Measurements from ENCODE around the gene LRP1-AS. TPM values are rescaled to one million over a fixed set of nuclear protein-coding genes. Genes with fewer than 3 reads are reported as not detected.

Gene LRP1-AS
- total RNA-seq, 4 donors from 2014 or later, result not detected

DNA sequence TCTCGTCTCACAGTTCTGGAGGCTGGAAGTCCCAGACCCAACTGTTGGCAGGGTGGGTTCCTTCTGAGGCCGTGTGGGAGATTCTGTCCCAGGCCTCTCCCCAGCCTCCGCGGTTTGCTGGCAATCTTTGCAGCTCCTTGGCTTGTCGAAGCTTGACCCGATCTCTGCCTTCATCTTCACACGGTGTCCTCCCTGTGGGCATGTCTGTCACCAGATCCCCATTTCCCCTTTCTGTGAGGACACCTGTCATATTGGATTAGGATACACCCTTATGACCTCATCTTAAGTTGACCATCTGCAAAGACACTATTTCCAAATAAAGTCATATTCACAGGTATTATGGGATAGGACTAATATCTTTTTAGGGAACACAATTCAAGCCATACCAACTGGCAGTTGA, 22.6 kb upstream of the LRP1-AS start:
- Histone ChIP-seq H3K9me3 (no peaks in the 10 kb centered on the region), H3K36me3 (peaks cover 32 to 88% (median 83%) of the 10 kb centered on the region in 4 donors), H3K27me3 (no peaks in the 10 kb centered on the region), H3K4me3 (no peak overlapping the region), H3K27ac (replicated peaks in 1 of 4) (no peak overlapping the region), H3K4me1 (peaks cover 0 to 13% (median 4%) of the 10 kb centered on the region in 4 donors)
- 82% methylated on average over 7 of the region's 7 CpGs for WGBS
- no peak for DNase-seq (ENCODE audit: extremely low spot score)
- TF ChIP-seq POLR2AphosphoS5 (IDR thresholded peaks at IDR 0.05) (no peak), POLR2A (IDR thresholded peaks at IDR 0.05; ENCODE audit: low read depth) (no peak), EP300 (IDR thresholded peaks at IDR 0.05) (no peak)
- TF ChIP-seq, protein P1, sequence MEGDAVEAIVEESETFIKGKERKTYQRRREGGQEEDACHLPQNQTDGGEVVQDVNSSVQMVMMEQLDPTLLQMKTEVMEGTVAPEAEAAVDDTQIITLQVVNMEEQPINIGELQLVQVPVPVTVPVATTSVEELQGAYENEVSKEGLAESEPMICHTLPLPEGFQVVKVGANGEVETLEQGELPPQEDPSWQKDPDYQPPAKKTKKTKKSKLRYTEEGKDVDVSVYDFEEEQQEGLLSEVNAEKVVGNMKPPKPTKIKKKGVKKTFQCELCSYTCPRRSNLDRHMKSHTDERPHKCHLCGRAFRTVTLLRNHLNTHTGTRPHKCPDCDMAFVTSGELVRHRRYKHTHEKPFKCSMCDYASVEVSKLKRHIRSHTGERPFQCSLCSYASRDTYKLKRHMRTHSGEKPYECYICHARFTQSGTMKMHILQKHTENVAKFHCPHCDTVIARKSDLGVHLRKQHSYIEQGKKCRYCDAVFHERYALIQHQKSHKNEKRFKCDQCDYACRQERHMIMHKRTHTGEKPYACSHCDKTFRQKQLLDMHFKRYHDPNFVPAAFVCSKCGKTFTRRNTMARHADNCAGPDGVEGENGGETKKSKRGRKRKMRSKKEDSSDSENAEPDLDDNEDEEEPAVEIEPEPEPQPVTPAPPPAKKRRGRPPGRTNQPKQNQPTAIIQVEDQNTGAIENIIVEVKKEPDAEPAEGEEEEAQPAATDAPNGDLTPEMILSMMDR (IDR thresholded peaks at IDR 0.05), result no peak
- intact Hi-C loops (cut with DNase I), result no loop called here

DNA sequence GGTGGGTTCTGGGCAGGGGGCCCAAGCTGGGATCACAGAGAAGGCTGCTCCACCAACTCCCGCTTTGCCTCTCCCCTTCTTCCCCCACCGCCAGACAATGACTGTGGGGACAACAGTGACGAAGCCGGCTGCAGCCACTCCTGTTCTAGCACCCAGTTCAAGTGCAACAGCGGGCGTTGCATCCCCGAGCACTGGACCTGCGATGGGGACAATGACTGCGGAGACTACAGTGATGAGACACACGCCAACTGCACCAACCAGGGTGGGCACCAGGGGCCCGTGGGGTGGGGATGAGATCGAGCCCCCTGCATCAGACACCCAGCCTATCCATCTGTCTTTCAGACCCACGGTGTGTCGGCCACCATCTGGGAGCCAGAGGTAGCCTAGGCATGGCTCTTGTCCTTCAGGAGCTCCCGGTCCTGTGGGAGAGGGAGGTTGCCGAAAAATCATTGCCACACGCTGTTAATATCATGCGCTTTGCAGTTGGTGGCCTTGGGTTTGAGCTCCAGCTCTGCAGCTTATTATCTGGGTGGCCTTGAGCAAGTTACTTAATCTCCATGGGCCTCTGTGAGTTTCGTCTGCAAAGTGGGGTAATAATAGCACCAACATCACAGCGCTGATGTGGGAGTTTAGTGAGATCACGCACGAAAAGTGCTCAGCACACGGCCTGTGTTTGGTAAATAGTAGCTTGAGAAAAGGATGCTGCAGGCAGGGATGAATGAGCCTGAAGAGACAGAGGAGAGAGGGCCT, 21.8 kb upstream of the LRP1-AS start:
- intact Hi-C loops (cut with DNase I), result no loop called here
- DNase-seq (ENCODE audit: extremely low spot score), result no peak

DNA sequence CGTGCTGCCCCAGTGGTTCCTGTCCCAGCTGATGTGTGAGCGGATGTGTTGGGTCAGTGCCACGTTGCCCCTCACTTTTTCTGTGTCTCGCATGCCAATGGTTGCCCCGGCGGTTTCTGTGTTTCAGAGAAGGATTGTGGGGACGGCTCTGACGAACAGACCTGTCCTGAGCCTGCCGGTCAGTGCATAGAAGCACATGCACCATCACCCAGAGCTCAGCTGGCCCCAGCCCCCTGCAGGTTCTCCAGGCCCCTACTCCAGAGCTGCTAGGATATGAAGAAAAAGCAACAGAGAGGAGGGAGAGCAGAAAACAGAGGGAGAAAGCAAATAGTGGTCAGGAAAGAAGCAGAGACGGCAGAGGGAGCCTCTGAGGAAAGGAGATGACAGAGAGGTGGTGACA, 20.6 kb upstream of the LRP1-AS start:
- TF ChIP-seq POLR2AphosphoS5 (IDR thresholded peaks at IDR 0.05) (no peak), POLR2A (IDR thresholded peaks at IDR 0.05; ENCODE audit: low read depth) (no peak), EP300 (IDR thresholded peaks at IDR 0.05) (no peak)
- TF ChIP-seq, protein P1 (IDR thresholded peaks at IDR 0.05), result no peak
- Histone ChIP-seq H3K9me3 (no peaks in the 10 kb centered on the region), H3K4me1 (peaks cover 0 to 12% (median 4%) of the 10 kb centered on the region in 4 donors), H3K27ac (replicated peaks in 1 of 4) (no peak overlapping the region), H3K4me3 (no peak overlapping the region), H3K36me3 (peaks cover 32 to 88% (median 82%) of the 10 kb centered on the region in 4 donors), H3K27me3 (no peaks in the 10 kb centered on the region)
- WGBS, result 79% methylated on average over 8 of the region's 10 CpGs
- intact Hi-C loops (cut with DNase I), result no loop called here
- no peak for DNase-seq (ENCODE audit: extremely low spot score)

More for the DNA sequence above, 21.8 kb upstream of the LRP1-AS start:
- WGBS, result 90% methylated on average over 11 of the region's 23 CpGs
- H3K4me1 ChIP-seq, result peaks cover 0 to 12% (median 4%) of the 10 kb centered on the region in 4 donors
- H3K4me3 ChIP-seq, result no peak overlapping the region
- H3K36me3 ChIP-seq, result peaks cover 32 to 88% (median 84%) of the 10 kb centered on the region in 4 donors
- H3K27ac ChIP-seq (replicated peaks in 1 of 4), result no peak overlapping the region
- no peaks in the 10 kb centered on the region for H3K9me3 ChIP-seq
- no peaks in the 10 kb centered on the region for H3K27me3 ChIP-seq
- no peak for TF ChIP-seq POLR2AphosphoS5 (IDR thresholded peaks at IDR 0.05)
- TF ChIP-seq, protein P1 (IDR thresholded peaks at IDR 0.05), result no peak
- TF ChIP-seq POLR2A (IDR thresholded peaks at IDR 0.05; ENCODE audit: low read depth), result no peak
- no peak for TF ChIP-seq EP300 (IDR thresholded peaks at IDR 0.05)

DNA sequence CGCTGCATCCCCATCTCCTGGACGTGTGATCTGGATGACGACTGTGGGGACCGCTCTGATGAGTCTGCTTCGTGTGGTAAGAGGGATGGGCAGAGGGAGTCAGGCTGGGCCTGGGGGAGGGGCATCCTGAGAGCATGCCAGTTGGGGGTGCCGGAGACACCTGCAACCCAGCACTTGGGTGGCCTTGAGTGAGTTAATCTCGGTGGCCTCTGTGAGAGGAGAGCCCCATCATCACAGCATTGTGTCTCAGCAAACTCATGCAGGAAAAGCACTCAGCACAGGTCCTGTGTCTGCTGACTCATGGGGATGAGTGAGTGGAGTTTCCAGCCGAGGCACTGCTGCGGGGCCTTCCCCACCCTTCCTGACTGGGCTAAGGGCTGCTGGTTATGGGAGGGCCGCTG, 19.6 kb upstream of the LRP1-AS start:
- Histone ChIP-seq H3K4me3 (no peak overlapping the region), H3K27ac (replicated peaks in 1 of 4) (no peak overlapping the region), H3K27me3 (no peaks in the 10 kb centered on the region), H3K4me1 (peaks cover 0 to 12% (median 4%) of the 10 kb centered on the region in 4 donors), H3K9me3 (no peaks in the 10 kb centered on the region), H3K36me3 (peaks cover 41 to 94% (median 86%) of the 10 kb centered on the region in 4 donors)
- no peak for DNase-seq (ENCODE audit: extremely low spot score)
- WGBS, result 72% methylated on average over 9 of the region's 10 CpGs
- TF ChIP-seq, protein P1 (IDR thresholded peaks at IDR 0.05), result no peak
- intact Hi-C loops (cut with DNase I), result no loop called here
